Cortex of kidney (tissue), 1 donor: ENCODE results near the gene NCK2.

Source experiments
- DNase-seq: peaks from one replicate; lab custom pipeline; 2025; lab: John Stamatoyannopoulos, UW

NCK2 gene

GRCh38 chr2:105744909-105745853, at the start of gene NCK2:
Gene NCK2 (plus strand): TSS chr2:105744912. CDS start chr2:105855064, 110,152 bp downstream.
- DNase-seq, result no peak

DNA sequence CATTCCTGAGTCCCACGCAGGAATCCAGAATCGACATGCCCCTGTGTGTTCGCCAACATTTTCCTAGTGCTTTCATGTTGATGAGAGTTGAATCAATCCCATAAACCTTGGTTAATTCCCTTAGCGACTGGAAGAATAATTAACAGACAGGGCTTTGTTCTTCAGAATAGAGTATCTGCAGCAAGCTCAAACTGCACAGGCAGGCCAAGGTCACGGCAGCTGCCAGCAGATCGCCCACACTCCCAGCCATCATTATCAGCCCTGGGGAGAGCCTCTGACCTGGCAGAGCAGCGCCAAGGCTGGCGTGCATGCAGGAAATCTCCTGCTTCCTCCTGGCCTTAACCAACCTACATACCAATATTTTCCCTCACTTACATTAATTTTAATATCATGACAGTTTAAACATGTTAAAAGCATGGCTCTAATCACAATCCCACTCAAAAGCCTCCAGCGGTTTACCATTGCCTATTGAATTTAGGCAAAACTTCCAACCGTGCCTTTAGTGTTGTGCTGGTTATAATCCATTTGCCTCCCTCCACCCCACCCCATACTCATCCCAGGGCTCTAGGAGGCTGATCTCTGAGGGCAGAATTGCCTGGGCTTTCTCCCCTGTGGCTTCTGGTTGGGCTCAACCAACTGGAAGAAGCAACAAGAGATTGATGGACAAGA, 46.8 kb upstream of the NCK2 start:
- DNase-seq, result no peak

GRCh38 chr2:105698820-105699219, 45.9 kb upstream of the NCK2 start:
- no peak for DNase-seq

DNA sequence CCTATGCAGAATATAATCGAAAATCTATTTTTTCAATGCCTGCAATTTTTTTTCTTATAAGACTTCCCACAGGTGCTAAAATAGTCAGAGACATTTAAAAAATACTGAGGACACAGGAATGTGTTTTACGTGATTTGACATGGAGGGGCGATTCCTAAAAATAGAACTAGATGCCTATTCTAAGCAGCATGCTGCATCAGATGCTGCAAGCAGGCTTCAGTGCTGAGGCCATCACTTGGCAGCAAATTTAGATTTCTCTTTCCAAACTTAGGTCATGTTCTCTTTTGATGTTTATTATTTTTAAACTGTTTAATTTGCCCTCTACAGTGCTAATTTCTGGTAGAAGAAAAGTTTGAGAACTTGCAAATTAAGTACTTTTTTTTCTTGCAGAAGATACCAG, 43.7 kb upstream of the NCK2 start:
- DNase-seq, result no peak

- no peak for DNase-seq
Measured at GRCh38 chr2:105708697-105709096, 36.0 kb upstream of the NCK2 start.

DNA sequence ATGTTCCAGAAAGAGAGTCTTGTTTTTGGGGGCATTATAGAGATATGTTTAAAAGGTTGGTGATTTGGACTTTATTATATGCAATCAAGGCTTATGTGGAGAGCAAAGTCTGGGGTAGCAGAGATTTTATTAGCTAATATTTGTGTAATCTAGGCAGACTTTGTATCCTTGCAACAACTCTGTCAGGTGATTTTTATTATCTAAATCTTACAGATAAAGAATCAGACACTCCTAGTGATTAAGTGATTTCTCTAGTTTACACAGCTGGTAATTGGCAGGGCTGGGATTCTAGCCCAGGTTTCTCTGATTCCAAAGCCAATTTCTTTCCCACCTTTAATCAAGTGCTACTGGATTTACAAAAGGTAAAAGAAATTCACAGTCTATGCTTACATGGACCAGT, 33.3 kb upstream of the NCK2 start:
- no peak for DNase-seq

DNA sequence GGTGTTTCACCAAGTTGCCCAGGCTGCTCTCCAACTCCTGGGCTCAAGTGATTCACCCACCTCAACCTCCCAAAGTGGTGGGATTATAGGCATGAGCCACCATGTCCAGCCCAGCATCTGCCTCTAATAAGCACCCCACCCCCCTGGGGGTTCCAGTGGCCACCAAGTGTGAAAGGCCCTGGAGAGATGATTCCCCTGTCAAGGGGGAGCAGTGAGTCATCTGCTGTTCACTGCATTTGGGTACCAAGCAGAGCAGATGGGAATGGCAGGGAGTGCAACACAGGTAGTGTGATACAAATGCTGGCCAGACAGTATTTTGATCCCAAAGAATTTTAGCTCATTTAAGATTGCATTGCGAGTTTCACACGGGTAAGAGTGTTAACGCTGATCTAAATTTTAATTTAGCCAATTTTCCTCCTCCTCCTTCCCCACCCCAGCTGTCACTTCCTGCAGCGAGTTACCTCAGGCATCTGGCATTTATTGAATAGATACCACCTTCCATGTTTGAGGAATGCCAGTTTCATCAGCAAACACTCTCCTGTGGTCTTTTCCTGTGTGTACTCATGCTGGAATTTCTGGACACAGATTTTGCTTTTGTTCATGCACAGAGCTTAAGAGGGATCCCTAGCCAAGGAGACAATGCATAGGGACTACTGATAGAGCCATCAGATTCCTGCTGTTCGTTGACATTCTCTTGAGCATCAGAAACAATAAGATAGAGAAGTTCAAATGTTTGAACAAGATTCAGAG, 32.4 kb upstream of the NCK2 start:
- no peak for DNase-seq

GRCh38 chr2:105712981-105713596, 31.6 kb upstream of the NCK2 start:
- no peak for DNase-seq

DNA sequence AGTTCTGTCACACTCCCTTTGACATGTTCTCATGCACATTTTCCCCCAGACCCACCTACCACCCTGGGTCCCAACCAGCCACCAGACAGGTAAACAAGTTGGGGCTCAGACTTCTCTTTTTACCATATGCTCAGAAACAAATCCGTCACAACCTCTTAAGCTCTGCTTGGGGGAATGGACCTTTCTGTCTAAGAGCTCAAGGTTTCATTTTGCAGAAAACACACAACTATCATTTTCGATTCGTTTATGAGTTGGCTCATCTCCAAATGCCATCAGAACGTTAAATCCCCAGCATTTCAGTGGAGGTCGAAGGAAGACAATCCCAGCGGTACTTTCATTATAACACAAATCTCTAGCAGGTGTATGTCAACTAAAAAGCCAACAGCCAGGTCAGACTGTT, 30.6 kb upstream of the NCK2 start:
- no peak for DNase-seq

- no peak for DNase-seq
Measured at GRCh38 chr2:105718846-105719481, 25.7 kb upstream of the NCK2 start.

DNA sequence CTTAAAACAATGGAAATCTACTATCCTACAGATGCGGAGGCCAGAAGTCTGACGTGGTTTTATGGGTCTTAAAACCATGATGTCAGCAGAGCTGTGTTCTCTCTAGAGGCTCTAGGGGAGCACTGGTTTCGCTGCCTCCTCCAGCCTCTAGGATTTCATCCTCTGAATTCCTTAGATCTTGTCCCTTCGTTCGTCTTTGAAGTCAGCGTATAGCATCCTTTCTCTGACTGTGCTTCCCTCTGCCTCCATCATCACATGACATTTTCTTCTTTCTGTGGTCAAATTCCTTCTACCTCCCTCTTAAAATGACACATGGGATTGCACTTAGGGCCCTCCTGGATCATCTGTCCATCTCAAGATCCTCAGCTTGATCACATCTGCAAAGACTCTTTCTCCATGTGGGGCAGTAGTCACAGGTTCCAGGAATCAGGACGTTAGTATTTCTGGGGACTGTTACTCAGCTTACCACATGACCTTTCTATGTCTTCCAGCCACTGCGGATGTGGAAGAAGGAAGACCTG, 22.7 kb upstream of the NCK2 start:
- no peak for DNase-seq

DNA sequence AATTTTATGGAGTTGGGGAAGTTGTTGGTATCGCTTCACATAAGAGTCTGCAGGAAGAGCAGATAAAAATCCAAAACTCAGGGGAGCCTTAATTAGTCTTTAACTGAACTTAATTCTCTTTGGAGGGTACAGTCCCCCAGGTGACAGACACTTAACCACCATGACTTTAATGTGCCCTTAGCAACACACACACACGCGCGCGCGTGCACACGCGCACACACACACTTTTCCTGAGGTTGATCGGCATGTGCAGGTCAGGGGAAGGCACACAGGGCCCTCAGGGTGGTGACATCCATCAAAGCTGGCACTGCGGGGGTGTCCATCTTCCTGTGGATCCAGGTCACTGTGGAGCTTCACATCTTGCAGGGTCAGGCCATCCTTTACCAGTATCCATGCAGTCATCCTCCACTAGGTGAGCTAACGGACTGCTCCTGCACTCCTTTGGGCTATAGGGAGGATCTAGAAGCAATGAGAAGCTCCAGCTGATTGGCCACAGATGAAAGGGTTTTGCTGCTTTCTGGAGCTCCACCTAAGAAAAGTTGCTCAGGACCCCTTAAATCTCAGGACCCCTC, 21.9 kb upstream of the NCK2 start:
- no peak for DNase-seq

- DNase-seq, result no peak
Measured at GRCh38 chr2:105723431-105723830, 21.3 kb upstream of the NCK2 start.

GRCh38 chr2:105725388-105725787, 19.3 kb upstream of the NCK2 start:
- DNase-seq, result no peak

GRCh38 chr2:105730170-105730569, 14.5 kb upstream of the NCK2 start:
- DNase-seq, result no peak

DNA sequence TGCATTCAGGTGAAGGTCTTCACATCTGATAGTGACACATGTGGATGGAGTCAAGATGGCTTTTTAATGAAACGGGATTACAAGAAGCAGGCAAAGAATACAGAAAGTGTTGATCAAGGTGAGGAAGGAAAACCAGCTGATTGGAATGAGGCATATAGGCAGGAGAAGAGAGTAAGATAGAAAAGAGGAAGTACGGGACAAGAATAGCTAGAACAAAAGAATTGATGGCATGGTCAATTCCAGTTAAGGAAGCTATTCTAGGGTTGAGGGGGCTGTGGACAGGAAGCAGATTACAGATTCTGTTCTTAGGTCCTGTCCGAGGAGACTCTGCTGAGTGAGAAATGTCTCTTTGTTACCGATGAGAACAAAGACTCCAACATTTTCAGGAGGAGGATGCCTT, 13.2 kb upstream of the NCK2 start:
- no peak for DNase-seq

DNA sequence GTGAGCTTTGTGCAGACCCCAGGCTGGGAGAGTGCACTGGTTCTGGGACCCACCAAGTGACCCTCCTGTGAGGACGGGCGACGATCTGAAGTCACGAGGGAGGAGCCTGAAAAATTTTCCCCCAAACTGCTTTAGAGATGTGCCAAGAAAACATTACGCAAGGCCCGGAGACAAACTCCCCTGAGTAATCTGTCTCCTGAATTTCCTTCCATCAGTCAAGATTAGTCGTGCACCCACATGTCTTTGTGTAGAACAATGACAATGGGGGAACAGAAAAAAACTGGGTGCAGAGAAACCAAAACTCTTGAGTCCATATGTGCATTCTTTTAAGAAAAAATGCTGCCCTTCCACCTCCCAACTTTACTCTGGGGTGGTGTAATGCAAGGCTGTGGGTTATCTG, 12.6 kb upstream of the NCK2 start:
- no peak for DNase-seq

DNA sequence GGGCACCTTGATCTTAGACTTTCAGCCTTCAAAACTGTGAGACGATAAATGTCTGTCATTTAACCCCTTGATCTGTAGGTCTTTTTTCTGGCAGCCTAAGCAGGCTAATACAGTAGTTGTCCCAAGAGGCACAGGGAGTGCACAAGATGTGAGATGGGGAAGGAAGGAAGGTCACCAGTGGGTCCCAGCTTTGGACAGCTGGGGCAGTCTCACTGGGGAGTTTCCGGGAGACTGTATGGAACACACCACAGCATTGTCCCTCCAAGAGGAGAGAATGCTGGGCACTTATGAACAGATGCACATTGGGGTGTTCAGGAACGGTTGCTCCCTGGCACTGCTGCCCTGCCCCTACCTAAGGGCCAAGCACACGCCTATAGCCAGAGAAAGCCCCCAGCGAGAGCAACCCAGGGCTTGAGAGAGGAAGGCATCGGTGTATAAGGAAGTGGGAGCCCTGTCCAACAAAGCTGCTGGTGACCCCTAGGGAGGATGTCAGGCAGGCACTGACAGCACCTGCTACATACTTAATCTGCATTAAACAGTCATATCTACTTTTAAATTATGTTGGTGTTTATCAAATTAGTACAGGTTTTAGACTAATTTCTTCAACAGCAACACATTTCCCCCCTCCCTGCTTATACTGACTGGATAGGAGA, 11.6 kb upstream of the NCK2 start:
- DNase-seq, result no peak

GRCh38 chr2:105733875-105734274, 10.8 kb upstream of the NCK2 start:
- no peak for DNase-seq

- no peak for DNase-seq
Measured at GRCh38 chr2:105734762-105735538, 9.8 kb upstream of the NCK2 start.
